ENCODE data around the gene IRF1. TPM values are rescaled to one million over a fixed set of nuclear protein-coding genes. Genes with fewer than 3 reads are reported as not detected.

The IRF1 gene
- total and polyA plus RNA-seq, 10 donors: 57.9 to 307 (median 160) TPM

DNA sequence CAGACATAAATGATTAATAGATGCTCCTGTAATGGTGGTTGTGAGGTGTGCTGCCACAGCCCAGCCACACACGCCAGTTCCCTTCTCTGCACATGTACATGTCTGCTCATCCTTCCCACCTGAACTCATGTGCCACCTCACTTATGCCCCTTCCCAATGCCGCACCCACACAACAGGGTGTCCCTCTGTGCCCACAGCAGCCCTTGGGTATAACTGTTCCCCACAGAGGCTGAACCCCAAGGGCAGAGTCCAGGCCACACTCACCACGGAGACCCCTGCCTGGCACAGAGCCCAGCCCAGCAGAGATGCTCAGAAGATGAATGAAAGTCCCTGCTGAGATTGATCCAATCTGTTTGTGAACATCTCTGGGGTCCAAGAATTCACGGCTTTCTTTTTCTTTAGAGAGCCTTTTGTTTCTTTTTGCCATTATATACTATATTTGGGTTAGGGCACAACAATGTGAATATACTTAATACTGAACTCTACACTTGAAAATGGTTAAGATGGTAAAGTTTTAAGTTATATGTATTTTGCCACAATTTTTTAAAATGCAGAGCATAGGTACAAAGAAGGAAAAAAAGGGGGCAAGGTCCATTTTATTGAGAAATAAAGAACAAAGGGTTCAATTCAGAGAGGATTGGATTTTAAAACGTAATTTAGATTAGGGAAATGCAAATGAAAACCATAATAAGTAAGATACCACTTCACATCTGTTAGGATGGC lies 29.6 kb downstream of the IRF1 start:
- H3K36me3 ChIP-seq: peaks cover 0 to 26% (median 0%) of the 10 kb centered on the region in 6 donors
- peak overlapping the region; percentile 65 to 99 (median 95) for H3K27ac ChIP-seq
- H3K9me3 ChIP-seq: no peaks in the 10 kb centered on the region
- H3K27me3 ChIP-seq (replicated peaks in 1 of 7): no peaks in the 10 kb centered on the region
- intact Hi-C loops (cut with DNase I; ENCODE audit: low total_unique reads): no loop called here
- H3K4me3 ChIP-seq: peak overlapping the region in 1 of 8 donors; percentile 55
- peak; percentile 75 for DNase-seq
- peaks cover 83 to 100% (median 100%) of the 10 kb centered on the region in 6 donors for H3K4me1 ChIP-seq
- TF ChIP-seq, protein P1, sequence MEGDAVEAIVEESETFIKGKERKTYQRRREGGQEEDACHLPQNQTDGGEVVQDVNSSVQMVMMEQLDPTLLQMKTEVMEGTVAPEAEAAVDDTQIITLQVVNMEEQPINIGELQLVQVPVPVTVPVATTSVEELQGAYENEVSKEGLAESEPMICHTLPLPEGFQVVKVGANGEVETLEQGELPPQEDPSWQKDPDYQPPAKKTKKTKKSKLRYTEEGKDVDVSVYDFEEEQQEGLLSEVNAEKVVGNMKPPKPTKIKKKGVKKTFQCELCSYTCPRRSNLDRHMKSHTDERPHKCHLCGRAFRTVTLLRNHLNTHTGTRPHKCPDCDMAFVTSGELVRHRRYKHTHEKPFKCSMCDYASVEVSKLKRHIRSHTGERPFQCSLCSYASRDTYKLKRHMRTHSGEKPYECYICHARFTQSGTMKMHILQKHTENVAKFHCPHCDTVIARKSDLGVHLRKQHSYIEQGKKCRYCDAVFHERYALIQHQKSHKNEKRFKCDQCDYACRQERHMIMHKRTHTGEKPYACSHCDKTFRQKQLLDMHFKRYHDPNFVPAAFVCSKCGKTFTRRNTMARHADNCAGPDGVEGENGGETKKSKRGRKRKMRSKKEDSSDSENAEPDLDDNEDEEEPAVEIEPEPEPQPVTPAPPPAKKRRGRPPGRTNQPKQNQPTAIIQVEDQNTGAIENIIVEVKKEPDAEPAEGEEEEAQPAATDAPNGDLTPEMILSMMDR (IDR thresholded peaks at IDR 0.05 in 8 of 11, conservative IDR thresholded peaks at IDR 0.05 in 3 of 11): no peak
- TF ChIP-seq POLR2A (IDR thresholded peaks at IDR 0.05): no peak
- TF ChIP-seq POLR2AphosphoS5 (IDR thresholded peaks at IDR 0.05): peak in 1 of 3 donors; percentile 24
- WGBS, 5 donors: 59 to 81% (median 66%) methylated on average over 5 of the region's 5 CpGs

GRCh38 chr5:132459983-132460838 lies 30.4 kb downstream of the IRF1 start:
- peak overlapping the region in 1 of 8 donors; percentile 55 for H3K4me3 ChIP-seq
- no peaks in the 10 kb centered on the region for H3K27me3 ChIP-seq (replicated peaks in 1 of 7)
- H3K27ac ChIP-seq: peak overlapping the region; percentile 65 to 99 (median 95)
- DNase-seq: peak; percentile 87
- TF ChIP-seq POLR2A (IDR thresholded peaks at IDR 0.05): no peak
- TF ChIP-seq, protein P1 (IDR thresholded peaks at IDR 0.05 in 8 of 11, conservative IDR thresholded peaks at IDR 0.05 in 3 of 11): peak in 10 of 11 experiments; percentile 33 to 85 (median 64)
- peak in 1 of 3 donors; percentile 62 for TF ChIP-seq POLR2AphosphoS5 (IDR thresholded peaks at IDR 0.05)
- intact Hi-C loops (cut with DNase I; ENCODE audit: low total_unique reads): no loop called here
- peaks cover 0 to 26% (median 0%) of the 10 kb centered on the region in 6 donors for H3K36me3 ChIP-seq
- H3K4me1 ChIP-seq: peaks cover 83 to 100% (median 100%) of the 10 kb centered on the region in 6 donors
- 59 to 72% (median 70%) methylated on average over 8 of the region's 8 CpGs for WGBS, 5 donors
- no peaks in the 10 kb centered on the region for H3K9me3 ChIP-seq

DNA sequence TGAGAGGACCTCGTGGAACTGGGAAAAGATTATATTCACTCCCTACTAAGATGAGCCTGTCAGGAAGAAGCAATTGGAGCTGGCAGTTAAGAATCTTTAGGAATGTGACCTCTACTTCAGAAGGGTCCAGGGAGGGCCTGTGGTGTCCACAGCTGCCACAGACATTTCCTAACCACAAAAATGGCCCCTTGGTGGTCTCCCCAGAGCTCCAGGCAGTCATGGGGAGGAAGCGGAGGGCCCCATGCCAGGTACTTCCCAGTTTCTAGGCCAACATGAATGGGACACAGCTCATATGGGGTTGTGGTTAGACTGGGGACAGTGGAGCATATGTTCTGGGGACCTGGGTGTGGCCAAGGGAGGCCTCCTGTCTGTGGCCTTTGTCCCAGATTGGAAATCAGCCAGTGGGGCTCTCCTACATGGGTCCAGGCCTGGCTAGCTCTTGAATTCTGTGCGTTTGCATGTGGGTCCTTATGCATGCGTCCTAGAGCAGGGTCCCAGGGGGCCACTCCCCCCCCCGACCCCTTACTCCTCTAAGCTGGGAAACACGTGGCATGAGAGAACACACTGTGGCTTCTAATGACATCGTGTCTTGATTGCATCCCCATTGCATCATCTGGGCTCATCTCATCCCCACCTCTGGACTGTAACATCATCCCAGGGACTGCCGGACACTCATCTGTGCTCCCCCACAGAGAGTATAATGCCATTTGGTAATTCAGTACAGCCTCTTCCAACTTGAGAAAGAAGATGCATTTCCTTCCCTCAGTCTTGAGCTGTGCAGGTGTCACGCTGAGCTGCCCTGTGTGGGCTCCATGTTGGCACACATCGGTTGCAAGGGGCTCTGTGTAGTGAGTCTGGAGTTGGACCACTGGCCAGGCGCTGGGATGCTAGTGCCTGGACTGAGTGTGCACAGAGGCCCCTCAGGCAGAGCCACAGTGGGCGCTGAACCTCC lies 31.3 kb downstream of the IRF1 start:
- peak overlapping the region in 1 of 8 donors; percentile 55 for H3K4me3 ChIP-seq
- peaks cover 76 to 100% (median 99%) of the 10 kb centered on the region in 6 donors for H3K4me1 ChIP-seq
- H3K9me3 ChIP-seq: no peaks in the 10 kb centered on the region
- TF ChIP-seq POLR2AphosphoS5 (IDR thresholded peaks at IDR 0.05): peak in 2 of 3 donors; percentile 40 to 47
- TF ChIP-seq POLR2A (IDR thresholded peaks at IDR 0.05): no peak
- intact Hi-C loops (cut with DNase I; ENCODE audit: low total_unique reads): no loop called here
- peaks cover 0 to 28% (median under 1%) of the 10 kb centered on the region in 6 donors for H3K36me3 ChIP-seq
- DNase-seq: peak; percentile 83
- 48 to 66% (median 59%) methylated on average over 10 to 12 of the region's 12 CpGs for WGBS, 5 donors
- peak overlapping the region; percentile 65 to 99 (median 95) for H3K27ac ChIP-seq
- H3K27me3 ChIP-seq (replicated peaks in 1 of 7): no peaks in the 10 kb centered on the region

GRCh38 chr5:132458651-132459030 lies 31.9 kb downstream of the IRF1 start:
- Histone ChIP-seq H3K27ac (peak overlapping the region; percentile 65 to 99 (median 95)), H3K9me3 (no peaks in the 10 kb centered on the region), H3K36me3 (peaks cover 0 to 34% (median 3%) of the 10 kb centered on the region in 6 donors), H3K4me3 (peak overlapping the region in 1 of 8 donors; percentile 55), H3K27me3 (replicated peaks in 1 of 7) (no peaks in the 10 kb centered on the region), H3K4me1 (peaks cover 69 to 100% (median 99%) of the 10 kb centered on the region in 6 donors)
- DNase-seq: no peak
- intact Hi-C loops (cut with DNase I; ENCODE audit: low total_unique reads): no loop called here
- TF ChIP-seq, protein P1 (IDR thresholded peaks at IDR 0.05 in 8 of 11, conservative IDR thresholded peaks at IDR 0.05 in 3 of 11): no peak
- TF ChIP-seq POLR2A (IDR thresholded peaks at IDR 0.05): no peak
- WGBS, 5 donors: 18 to 43% (median 26%) methylated on average over 1 of the region's 1 CpG
